HPDE6-E6E7 (cell line): Measurements from ENCODE around the gene EYA2.
A peak's percentile ranks its signal among the peaks of the same experiment; 100 is the strongest.
"Not testable (repeated sequence)": the region's sequence is repeated elsewhere in the genome, so short reads cannot be mapped to it uniquely, and the experiment has no call there.

ENCODE experiments used
- DNase-seq: peaks from one replicate; pipeline ENCODE4 v3.0.0; 2011; ENCODE audit warnings: missing footprints; ENCODE audit errors: extremely low spot score

The EYA2 gene

GRCh38 chr20:47173596-47174216, 279.1 kb downstream of the EYA2 start:
- no peak for DNase-seq

- DNase-seq: no peak
These were observed 280.0 kb downstream of the EYA2 start for GRCh38 chr20:47174456-47175243.

GRCh38 chr20:47175493-47175892, 280.9 kb downstream of the EYA2 start:
- DNase-seq: no peak

GRCh38 chr20:47176217-47176616, 281.6 kb downstream of the EYA2 start:
- DNase-seq: not testable (repeated sequence)

GRCh38 chr20:47178277-47178676, 283.6 kb downstream of the EYA2 start:
- DNase-seq: no peak

GRCh38 chr20:47178851-47179250, 284.2 kb downstream of the EYA2 start:
- no peak for DNase-seq

GRCh38 chr20:47179267-47179666, 284.6 kb downstream of the EYA2 start:
- no peak for DNase-seq

GRCh38 chr20:47181056-47181862, 286.6 kb downstream of the EYA2 start:
- DNase-seq: peak; percentile 96

GRCh38 chr20:47183367-47183766, 288.7 kb downstream of the EYA2 start:
- no peak for DNase-seq

GRCh38 chr20:47187450-47188195, 293.0 kb downstream of the EYA2 start:
- DNase-seq: no peak

GRCh38 chr20:47188540-47188939, 293.9 kb downstream of the EYA2 start:
- DNase-seq: no peak

- no peak for DNase-seq
These were observed 294.4 kb downstream of the EYA2 start for GRCh38 chr20:47189060-47189459.

- peak; percentile 91 for DNase-seq
These were observed 296.5 kb downstream of the EYA2 start for GRCh38 chr20:47191074-47191673.

GRCh38 chr20:47191956-47192355, 297.3 kb downstream of the EYA2 start:
- no peak for DNase-seq

GRCh38 chr20:47195573-47195972, 300.9 kb downstream of the EYA2 start:
- DNase-seq: no peak

GRCh38 chr20:47196091-47197081, 301.7 kb downstream of the EYA2 start:
- peak; percentile 91 for DNase-seq

- no peak for DNase-seq
These were observed 303.6 kb downstream of the EYA2 start for GRCh38 chr20:47198254-47198671.

- no peak for DNase-seq
These were observed 304.4 kb downstream of the EYA2 start for GRCh38 chr20:47198996-47199552.

- DNase-seq: no peak
These were observed 306.6 kb downstream of the EYA2 start for GRCh38 chr20:47201074-47201730.
